Measurements from ENCODE around the gene CACNA2D4. TPM values are rescaled to one million over a fixed set of nuclear protein-coding genes. Genes with fewer than 3 reads are reported as not detected.

The CACNA2D4 gene
- total RNA-seq, 1 donor from 2014 or later, result 0.87 TPM

- Mint-ChIP-seq H3K27me3 (peaks cover 69% of the 10 kb centered on the region), H3K36me3 (no peaks in the 10 kb centered on the region)
These were observed 101.6 kb downstream of the CACNA2D4 start for GRCh38 chr12:1816730-1817348.

DNA sequence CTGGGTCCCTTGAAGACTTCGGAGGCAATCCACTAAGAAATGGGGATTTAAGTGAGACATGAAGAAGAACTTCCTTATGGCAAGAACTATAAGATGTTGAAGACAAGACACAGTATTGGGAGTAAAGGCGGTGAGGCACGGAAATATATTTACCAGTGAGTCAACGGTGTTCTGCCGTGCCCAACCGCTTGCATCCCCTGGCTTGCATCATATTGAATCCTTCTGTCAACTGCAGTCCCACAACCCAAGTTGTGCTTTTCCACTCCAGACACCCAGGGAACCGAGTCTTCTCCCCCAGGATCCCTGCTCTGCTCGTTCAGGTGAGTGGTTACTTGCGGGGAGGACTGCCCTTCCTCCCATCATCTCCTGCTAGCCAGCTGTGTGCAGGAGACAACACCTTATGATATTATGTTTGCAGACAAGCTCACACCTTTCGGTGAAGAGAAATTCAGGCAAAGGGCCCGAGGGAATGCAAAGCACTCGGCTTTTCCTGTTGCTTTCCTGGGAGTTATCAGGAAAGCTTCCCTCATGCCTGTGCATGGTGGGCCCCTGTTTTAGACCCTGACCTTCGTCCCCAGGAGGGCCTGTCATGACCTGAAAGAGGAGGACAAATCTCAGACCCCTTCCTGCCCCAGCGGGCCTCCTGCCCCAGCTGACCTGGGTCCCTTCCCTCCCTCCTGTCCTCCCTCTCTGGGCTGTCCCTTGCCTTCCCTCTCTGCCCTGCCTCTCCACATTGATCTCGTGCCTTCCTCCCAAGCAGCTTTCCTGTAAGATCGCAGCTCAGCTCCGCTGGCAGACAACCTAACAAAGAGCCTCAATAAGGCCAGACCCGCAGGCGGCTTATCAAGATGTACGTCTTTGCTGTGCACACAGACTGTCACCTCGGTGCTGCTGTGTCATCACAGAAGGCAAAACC lies 102.4 kb downstream of the CACNA2D4 start:
- Mint-ChIP-seq H3K4me3 (no peak overlapping the region), H3K9me3 (no peaks in the 10 kb centered on the region), H3K27ac (no peak overlapping the region), H3K27me3 (peaks cover 61% of the 10 kb centered on the region), H3K36me3 (no peaks in the 10 kb centered on the region), H3K4me1 (ENCODE audit: unreplicated experiment) (no peaks in the 10 kb centered on the region)
- DNase-seq (ENCODE audit: extremely low spot score, unreplicated experiment), result no peak
- TF ChIP-seq, protein P1, sequence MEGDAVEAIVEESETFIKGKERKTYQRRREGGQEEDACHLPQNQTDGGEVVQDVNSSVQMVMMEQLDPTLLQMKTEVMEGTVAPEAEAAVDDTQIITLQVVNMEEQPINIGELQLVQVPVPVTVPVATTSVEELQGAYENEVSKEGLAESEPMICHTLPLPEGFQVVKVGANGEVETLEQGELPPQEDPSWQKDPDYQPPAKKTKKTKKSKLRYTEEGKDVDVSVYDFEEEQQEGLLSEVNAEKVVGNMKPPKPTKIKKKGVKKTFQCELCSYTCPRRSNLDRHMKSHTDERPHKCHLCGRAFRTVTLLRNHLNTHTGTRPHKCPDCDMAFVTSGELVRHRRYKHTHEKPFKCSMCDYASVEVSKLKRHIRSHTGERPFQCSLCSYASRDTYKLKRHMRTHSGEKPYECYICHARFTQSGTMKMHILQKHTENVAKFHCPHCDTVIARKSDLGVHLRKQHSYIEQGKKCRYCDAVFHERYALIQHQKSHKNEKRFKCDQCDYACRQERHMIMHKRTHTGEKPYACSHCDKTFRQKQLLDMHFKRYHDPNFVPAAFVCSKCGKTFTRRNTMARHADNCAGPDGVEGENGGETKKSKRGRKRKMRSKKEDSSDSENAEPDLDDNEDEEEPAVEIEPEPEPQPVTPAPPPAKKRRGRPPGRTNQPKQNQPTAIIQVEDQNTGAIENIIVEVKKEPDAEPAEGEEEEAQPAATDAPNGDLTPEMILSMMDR (conservative IDR thresholded peaks at IDR 0.05), result no peak

More at GRCh38 chr12:1816730-1817348, 101.6 kb downstream of the CACNA2D4 start:
- H3K4me1 Mint-ChIP-seq (ENCODE audit: unreplicated experiment), result no peaks in the 10 kb centered on the region
- H3K9me3 Mint-ChIP-seq, result no peaks in the 10 kb centered on the region
- no peak overlapping the region for H3K27ac Mint-ChIP-seq
- TF ChIP-seq, protein P1 (conservative IDR thresholded peaks at IDR 0.05), result no peak
- DNase-seq (ENCODE audit: extremely low spot score, unreplicated experiment), result no peak
- no peak overlapping the region for H3K4me3 Mint-ChIP-seq

DNA sequence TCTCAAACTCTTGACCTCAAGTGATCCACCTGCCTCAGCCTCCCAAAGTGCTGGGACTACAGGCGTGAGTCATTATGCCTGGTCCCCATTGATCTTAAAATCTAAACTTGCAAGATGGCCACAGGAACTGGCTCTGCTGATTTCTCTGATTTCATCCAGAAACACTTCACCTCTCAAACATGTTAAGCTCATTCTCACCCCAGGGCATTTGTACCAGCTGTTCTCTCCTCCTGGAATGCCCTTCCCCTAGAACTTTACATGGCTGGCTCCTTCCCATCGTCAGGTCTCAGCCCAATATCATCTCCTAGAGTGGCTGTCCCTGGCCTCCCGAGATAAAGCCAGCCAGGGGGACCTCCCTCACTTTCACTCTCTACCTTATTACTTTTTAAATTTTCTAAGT lies 103.3 kb downstream of the CACNA2D4 start:
- no peaks in the 10 kb centered on the region for H3K36me3 Mint-ChIP-seq
- no peaks in the 10 kb centered on the region for H3K9me3 Mint-ChIP-seq
- H3K27ac Mint-ChIP-seq, result no peak overlapping the region
- H3K4me1 Mint-ChIP-seq (ENCODE audit: unreplicated experiment), result peaks cover under 1% of the 10 kb centered on the region
- H3K4me3 Mint-ChIP-seq, result no peak overlapping the region
- TF ChIP-seq, protein P1 (conservative IDR thresholded peaks at IDR 0.05), result no peak
- peaks cover 56% of the 10 kb centered on the region for H3K27me3 Mint-ChIP-seq
- no peak for DNase-seq (ENCODE audit: extremely low spot score, unreplicated experiment)

GRCh38 chr12:1814266-1814665 lies 104.2 kb downstream of the CACNA2D4 start:
- TF ChIP-seq, protein P1 (conservative IDR thresholded peaks at IDR 0.05), result no peak
- Mint-ChIP-seq H3K4me1 (ENCODE audit: unreplicated experiment) (peaks cover 4% of the 10 kb centered on the region), H3K27me3 (peaks cover 48% of the 10 kb centered on the region), H3K27ac (no peak overlapping the region), H3K36me3 (no peaks in the 10 kb centered on the region), H3K9me3 (no peaks in the 10 kb centered on the region), H3K4me3 (no peak overlapping the region)
- DNase-seq (ENCODE audit: extremely low spot score, unreplicated experiment), result no peak

GRCh38 chr12:1812650-1813302 lies 105.7 kb downstream of the CACNA2D4 start:
- Mint-ChIP-seq H3K9me3 (no peaks in the 10 kb centered on the region), H3K4me3 (no peak overlapping the region), H3K36me3 (no peaks in the 10 kb centered on the region), H3K27ac (no peak overlapping the region), H3K27me3 (peaks cover 43% of the 10 kb centered on the region), H3K4me1 (ENCODE audit: unreplicated experiment) (peaks cover 4% of the 10 kb centered on the region)
- TF ChIP-seq, protein P1 (conservative IDR thresholded peaks at IDR 0.05), result no peak
- DNase-seq (ENCODE audit: extremely low spot score, unreplicated experiment), result no peak
